Stimulated activated CD8-positive, alpha-beta memory T cell treated with anti-CD3 and anti-CD28 coated beads, Interleukin-7, amount 100 ng/mL, for 24 hours (primary cell): ENCODE measurements around the gene TNXB.
"Not testable (repeated sequence)": the region's sequence is repeated elsewhere in the genome, so short reads cannot be mapped to it uniquely, and the experiment has no call there.

Experiments used
- DNase-seq: peaks from one replicate; pipeline ENCODE4 v3.0.0-alpha.2; 2020; ENCODE audit warnings: low read depth

Gene TNXB

GRCh38 chr6:32004393-32004792 is 104.7 kb downstream of the TNXB start:
- DNase-seq: not testable (repeated sequence)

- not testable (repeated sequence) for DNase-seq
These were observed 105.8 kb downstream of the TNXB start for GRCh38 chr6:32003301-32003700.

GRCh38 chr6:32002546-32003268 is 106.4 kb downstream of the TNXB start:
- DNase-seq: not testable (repeated sequence)

- not testable (repeated sequence) for DNase-seq
These were observed 112.8 kb downstream of the TNXB start for GRCh38 chr6:31996385-31996784.

- not testable (repeated sequence) for DNase-seq
These were observed 114.7 kb downstream of the TNXB start for GRCh38 chr6:31994421-31994820.
